NCI-H187 treated with DMSO at 0.1 percent for 48 hours (cell line): ENCODE measurements around the gene EPS8L1.

Experiments used
- DNase-seq: peaks from one replicate; lab custom pipeline; 2025; lab: John Stamatoyannopoulos, UW

The EPS8L1 gene

GRCh38 chr19:55080121-55080967, 4.7 kb downstream of the EPS8L1 start:
- DNase-seq: no peak

GRCh38 chr19:55080968-55081769, 5.5 kb downstream of the EPS8L1 start:
- peak; percentile 32 for DNase-seq

GRCh38 chr19:55081770-55082019, 6.0 kb downstream of the EPS8L1 start:
- no peak for DNase-seq

GRCh38 chr19:55082020-55082851, 6.6 kb downstream of the EPS8L1 start:
- DNase-seq: no peak

GRCh38 chr19:55083004-55083850, 7.6 kb downstream of the EPS8L1 start:
- DNase-seq: no peak

- no peak for DNase-seq
Measured at GRCh38 chr19:55084416-55084815, 8.7 kb downstream of the EPS8L1 start.

GRCh38 chr19:55085923-55086715, 10.4 kb downstream of the EPS8L1 start:
- no peak for DNase-seq

- no peak for DNase-seq
Measured at GRCh38 chr19:55086730-55087541, 11.3 kb downstream of the EPS8L1 start.

- DNase-seq: no peak
Measured at GRCh38 chr19:55087542-55087901, 11.9 kb downstream of the EPS8L1 start.

GRCh38 chr19:55088021-55088451, 12.4 kb downstream of the EPS8L1 start:
- DNase-seq: no peak

- peak; percentile 31 for DNase-seq
Measured at GRCh38 chr19:55088543-55089341, 13.1 kb downstream of the EPS8L1 start.

- DNase-seq: no peak
Measured at GRCh38 chr19:55089342-55089944, 13.8 kb downstream of the EPS8L1 start.

GRCh38 chr19:55090564-55090963, 14.9 kb downstream of the EPS8L1 start:
- DNase-seq: no peak

GRCh38 chr19:55091126-55091910, 15.6 kb downstream of the EPS8L1 start:
- no peak for DNase-seq

GRCh38 chr19:55091955-55092354, 16.3 kb downstream of the EPS8L1 start:
- no peak for DNase-seq

- DNase-seq: no peak
Measured at GRCh38 chr19:55092423-55093318, 17.0 kb downstream of the EPS8L1 start.
